CD4-positive, alpha-beta T cell treated with Interleukin-4 for 4 hours (primary cell): Measurements from ENCODE around the gene UNC5A.

Experiments
- DNase-seq: peaks from one replicate; pipeline ENCODE4 v3.0.0-alpha.2; 2020

UNC5A gene

DNA sequence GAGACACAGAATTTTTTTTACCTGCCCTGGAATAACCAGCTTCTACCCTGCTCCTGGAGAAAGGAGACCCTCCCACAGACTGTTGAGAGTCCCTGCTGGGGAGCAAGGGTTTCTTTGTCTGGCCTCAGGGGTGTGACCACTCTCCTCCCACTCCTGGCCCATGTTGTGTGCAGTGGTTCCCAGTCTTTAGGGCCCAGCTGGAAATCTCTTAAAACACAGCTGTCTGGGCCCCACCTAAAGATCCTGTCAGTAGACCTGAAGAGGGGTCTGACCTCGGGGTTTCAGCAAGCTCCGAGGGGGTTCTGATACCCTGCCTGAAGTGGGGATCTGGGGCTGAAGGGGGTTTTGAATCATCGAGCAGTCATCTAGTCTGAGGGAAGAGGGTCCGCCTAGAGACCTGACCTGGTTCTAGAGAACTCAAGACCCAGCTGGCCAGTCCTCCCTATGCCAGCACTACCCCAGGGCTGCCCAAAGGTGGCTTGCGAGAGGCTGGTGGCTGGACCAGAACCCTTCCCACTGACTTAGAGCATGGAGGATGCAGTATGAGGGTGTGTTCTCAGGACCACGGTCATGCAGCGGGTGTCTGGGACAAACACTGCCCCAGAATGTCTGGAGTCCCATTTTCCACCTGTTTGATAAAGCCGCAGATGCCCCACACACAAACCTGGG, 8.1 kb upstream of the UNC5A start:
- DNase-seq = no peak

DNA sequence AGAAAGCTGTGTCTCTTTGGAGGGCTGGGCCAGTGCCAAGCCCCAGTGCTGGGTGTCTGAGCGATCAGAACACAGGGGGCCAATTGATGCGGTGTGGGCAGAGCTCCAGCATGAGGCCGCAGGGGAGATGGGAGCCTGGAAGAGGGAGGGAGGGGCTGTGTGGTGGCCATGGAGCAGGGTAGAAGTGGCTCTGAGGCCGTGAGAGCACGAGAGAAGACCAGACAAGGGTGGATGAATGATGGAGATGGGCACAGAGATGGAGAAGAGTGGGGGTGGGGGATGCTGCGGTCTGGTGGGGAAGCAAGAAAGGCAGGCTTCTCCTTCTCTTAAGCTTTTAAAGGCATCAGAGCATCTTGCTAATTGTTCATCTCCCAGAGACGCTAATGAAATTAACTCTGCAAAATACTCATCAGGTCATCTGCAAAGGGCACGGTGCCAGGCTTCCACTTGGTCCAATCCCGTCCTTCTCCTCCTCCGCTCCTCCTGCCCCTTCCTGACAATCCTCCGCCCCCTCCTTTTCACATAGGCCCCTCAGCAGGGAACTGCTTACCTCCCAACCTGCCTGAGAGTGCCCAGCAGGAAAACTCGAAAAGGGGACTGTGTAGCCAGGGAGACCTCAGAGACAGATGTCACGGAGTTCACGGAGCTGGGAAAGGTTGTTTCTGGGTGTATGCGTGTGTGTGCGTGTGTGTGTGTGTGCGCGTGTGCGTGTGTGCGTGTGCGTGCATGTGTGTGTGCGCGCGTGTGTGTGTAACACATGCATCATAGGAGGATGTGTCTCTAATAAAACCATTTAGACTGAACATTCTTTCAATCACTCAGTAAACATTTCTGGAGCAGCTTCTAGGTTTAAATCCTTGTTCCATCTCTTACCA, 7.1 kb upstream of the UNC5A start:
- no peak for DNase-seq

- DNase-seq = no peak
These were observed 6.3 kb upstream of the UNC5A start for GRCh38 chr5:176803943-176804498.

GRCh38 chr5:176806137-176806536, 4.2 kb upstream of the UNC5A start:
- no peak for DNase-seq

DNA sequence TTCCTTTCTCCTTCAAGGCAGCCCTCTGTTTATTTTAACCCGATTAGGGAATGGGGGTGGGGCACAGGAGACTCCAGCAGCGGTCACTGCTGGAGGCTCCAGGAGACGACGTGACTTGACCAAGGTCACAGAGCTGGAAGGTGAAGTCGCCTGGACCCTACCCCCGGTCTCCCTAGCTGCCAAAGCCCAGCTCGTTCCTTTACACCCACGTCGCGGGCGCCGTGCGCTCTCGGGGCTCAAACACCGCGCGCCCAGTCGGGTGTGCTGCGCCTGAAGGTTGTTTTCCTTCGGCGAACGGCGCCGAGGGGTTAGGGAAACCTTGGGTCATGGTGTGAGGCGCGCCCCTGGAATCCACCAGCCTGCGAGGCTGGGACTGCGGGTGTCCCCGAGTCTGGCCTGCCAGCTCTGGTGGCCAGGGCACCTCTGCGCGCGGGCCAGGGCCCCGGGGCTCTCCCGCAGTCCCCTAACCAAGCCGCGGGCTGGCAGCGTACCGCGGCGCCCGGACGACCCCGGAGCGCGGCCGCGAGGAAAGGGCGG, 747 bp upstream of the UNC5A start:
- DNase-seq = no peak

DNA sequence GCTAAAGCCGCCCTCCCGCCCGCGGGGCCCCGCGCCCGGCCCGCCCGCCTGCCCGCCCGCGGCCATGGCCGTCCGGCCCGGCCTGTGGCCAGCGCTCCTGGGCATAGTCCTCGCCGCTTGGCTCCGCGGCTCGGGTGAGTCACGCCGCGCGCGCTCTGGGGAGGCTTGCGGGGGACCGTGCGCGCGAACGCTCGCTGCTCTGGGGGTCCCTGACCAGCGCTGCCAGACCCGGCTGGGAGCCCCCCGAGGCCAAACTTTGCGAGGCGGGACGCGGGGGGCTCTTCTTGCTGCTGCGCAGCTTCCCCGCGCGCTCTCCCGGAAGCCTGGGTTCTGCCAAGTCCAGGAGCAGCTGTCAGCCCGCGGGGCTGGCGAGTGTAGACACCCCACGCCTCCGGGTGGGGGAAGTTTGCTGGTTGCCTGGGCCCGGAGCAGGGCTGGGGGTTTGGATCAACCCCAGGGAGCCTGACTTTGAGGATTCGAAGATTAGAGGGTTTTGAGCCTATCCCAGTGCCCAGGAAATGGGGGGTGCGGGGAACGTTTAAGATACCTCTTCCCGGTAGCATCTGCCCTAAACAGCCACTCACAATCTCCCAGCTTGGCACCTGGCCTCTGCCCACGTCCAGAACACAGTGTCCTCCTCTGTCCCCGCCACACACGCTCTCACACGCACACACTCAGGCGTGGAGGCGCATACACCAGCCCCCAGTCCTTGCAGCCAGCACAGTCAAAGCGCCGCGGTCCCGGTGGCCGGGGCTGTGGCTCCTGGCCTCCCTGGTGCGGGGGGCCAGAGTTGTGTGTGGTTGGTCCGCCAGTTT, 535 bp downstream of the UNC5A start:
- DNase-seq = no peak

DNA sequence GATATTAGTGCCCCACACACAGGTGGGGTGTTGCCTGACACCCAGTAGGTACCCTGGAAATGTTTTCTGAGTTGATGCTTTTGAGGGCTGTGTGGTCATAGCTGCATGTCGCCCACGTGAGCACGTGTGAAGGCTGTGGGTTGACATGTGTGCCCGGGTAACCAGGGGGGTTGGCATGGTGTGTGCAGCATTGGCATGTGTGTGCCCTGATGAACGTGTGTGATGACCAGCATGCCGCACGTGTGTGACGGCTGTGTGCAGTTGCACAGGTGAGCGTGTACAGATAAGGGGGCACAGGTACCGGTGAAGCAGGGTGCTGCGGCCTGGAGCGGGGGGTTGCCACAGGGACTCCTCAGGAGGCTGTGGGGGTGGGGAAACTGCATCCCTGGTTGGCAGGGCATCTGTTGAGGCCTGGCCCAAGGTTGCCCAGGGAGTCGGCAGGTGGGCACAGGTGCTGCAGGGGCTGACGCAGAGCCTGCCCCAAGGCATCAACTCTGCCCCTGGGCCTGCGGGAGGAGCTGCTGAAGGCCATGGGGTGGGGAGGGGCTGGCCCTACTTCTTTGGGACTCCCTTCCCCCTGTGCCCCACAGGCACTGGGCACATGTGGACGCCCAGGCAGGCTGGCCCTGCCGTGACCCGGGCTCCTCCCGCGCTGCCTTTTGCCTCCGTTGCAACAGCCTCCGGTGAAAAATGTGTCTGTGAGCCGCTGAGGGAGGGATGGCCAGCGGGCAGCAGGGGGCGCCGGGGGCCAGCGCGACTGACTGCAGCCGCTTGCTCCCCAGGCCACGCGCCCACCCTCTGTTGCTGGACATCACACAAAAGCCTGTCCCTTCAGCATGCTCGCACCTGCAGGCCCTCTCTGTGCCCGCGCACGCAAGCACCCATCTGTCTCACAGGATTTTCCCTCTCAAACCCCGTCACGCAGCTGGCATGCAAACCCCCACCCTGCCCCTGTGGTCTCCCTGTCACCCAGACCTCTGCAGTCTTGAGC, 2.2 kb downstream of the UNC5A start:
- no peak for DNase-seq

DNA sequence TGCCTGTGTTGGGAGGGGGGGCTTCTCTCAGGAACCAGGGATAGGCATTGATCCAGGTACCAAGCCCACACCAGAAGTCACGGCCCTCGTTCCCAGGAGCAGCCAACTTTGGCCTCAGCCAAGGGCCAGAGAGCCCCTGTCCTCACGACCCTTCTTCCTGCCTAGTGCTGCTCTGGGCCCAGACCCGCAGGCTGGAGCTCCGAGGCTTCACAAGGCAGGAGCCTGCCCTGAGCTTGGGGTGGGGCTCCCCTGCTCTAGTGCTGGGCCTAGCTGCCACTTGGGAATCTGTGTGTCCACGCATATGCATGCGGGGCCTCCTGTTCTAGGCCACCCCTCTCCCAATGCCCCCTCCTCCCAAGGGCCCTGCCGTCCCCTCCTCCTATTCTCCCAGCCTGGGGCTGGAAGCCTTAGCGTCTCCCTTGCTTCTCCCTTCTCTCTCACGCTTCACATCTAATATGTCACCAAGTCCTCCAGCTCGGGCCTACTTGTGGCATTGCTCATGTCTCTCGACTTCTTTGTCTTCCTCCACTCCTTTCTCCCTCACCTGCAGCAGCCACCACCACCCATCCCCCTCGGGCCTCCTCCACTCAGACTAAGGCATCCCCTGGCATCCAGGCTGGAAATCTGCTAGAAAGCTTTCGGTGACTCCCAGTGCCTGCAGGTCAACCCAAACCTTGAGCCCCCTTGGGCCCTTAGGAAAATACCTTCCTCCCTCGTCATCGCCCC, 3.4 kb downstream of the UNC5A start:
- no peak for DNase-seq

DNA sequence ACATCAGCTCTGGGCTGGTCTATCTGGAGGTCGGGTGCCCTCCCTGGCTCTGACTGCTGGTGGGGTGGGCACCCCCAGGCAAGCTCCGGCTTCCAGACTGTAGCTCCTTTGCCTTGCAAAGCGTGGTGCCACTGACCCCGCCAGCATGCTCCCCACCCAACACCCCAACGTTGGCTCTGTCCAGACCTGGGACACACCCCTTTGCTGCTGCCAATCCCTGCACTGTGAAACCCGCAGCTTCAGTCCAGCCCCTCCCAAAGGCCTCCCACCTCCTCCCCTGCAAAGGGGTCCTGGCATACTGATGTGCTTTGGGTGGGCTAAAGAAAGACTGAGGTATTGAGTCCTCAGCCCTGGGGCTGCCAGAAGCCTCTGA, 3.9 kb downstream of the UNC5A start:
- no peak for DNase-seq

DNA sequence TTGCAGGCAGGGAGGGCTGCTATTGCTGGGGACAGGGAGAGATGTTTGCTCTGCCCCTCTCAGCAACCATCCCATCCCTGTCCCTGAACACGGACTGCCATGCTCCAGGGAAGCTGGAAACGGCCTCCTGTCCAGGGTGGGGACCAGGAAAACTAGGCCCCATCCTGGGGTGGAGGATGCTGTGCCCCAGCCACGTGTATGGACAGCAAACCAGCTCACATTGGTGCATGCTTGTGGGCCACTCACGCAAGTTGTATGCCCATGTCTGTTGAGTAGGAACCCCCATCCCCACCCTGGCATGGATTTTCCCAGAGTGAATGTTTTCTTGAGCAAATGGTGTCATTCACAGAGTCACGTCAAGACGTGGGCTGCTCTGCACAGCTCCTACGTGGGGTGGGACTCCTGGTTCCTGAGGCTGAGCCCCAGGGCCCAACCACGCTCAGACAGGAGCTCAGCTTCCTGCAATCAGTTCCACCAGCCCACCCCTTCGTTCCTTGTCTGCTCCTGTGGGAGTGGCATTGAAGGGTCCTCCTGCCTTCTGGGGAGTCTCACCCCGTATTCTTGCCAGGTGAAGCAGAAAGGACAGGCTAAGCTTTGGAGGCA, 4.6 kb downstream of the UNC5A start:
- no peak for DNase-seq

- no peak for DNase-seq
These were observed 5.8 kb downstream of the UNC5A start for GRCh38 chr5:176816043-176816745.

DNA sequence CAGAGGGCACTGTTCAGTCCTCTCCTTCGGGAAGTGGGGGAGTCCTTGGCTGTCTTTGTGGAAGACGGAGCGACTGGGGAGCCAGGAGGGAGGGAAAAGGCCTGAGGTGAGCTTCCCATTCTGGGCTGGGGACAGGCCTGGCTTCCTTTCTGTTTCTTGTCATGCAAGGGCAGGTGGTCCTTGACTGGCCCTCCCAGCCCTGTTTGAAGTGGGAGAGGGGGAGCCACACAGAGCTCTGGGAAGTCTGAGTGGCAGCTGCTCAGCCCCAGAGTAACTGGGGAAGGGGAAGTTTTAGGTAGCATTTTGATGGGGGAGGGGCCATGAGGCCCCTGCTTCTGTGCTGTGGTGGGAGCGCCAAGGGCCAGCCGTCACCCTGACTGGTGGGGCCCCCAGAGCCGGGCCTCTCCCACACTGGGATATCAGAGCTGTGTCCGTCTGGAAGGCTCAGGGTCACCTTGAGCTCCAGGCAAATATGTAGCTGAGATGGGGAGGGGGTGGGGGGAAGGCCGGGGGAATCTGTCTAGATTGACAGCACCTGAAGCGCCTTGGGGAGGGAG, 6.5 kb downstream of the UNC5A start:
- no peak for DNase-seq

GRCh38 chr5:176817369-176817840, 7.0 kb downstream of the UNC5A start:
- no peak for DNase-seq

DNA sequence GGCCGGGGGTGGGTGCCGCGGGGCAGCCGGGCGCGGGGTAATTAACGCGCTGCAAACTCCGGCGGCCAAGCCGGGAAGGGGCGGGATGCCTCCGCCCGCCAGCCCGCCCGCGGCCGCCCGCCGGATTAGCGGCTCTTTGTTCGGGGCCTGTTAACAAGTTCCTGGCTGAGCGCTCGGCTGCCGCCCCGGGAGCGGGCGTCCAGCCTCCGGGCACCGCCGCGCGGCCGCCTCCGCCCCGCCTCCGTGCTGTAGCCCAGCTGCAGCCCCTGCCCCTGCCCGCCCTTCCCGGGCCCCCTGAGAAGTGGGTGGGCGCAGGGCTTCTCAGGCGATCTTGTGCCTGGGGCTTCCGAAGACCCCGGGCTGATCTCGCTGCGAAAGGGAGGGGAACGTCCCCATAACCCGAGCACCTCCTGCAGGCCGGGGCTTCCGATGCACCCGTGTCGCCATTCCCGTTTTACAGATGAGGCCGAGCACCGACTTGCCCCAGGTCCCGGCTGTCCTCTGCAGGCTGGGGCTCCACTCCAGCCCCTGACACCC, 7.5 kb downstream of the UNC5A start:
- no peak for DNase-seq

GRCh38 chr5:176818391-176819098, 8.2 kb downstream of the UNC5A start:
- DNase-seq = no peak

GRCh38 chr5:176819476-176819875, 9.1 kb downstream of the UNC5A start:
- DNase-seq = no peak

- no peak for DNase-seq
These were observed 10.6 kb downstream of the UNC5A start for GRCh38 chr5:176820937-176821336.

GRCh38 chr5:176821441-176821840, 11.1 kb downstream of the UNC5A start:
- no peak for DNase-seq
